ENCODE results near the gene CELF4.

GRCh38 chr18:37414816-37415215 lies 150.8 kb downstream of the CELF4 start:
- TF ChIP-seq EP300 (IDR thresholded peaks at IDR 0.05) (no peak), POLR2A (IDR thresholded peaks at IDR 0.05) (no peak)
- TF ChIP-seq, protein P1, sequence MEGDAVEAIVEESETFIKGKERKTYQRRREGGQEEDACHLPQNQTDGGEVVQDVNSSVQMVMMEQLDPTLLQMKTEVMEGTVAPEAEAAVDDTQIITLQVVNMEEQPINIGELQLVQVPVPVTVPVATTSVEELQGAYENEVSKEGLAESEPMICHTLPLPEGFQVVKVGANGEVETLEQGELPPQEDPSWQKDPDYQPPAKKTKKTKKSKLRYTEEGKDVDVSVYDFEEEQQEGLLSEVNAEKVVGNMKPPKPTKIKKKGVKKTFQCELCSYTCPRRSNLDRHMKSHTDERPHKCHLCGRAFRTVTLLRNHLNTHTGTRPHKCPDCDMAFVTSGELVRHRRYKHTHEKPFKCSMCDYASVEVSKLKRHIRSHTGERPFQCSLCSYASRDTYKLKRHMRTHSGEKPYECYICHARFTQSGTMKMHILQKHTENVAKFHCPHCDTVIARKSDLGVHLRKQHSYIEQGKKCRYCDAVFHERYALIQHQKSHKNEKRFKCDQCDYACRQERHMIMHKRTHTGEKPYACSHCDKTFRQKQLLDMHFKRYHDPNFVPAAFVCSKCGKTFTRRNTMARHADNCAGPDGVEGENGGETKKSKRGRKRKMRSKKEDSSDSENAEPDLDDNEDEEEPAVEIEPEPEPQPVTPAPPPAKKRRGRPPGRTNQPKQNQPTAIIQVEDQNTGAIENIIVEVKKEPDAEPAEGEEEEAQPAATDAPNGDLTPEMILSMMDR (IDR thresholded peaks at IDR 0.05), result no peak

All from upper lobe of left lung (tissue), 4 donors.